ENCODE data around the gene SLC5A10. TPM values are rescaled to one million over a fixed set of nuclear protein-coding genes. Genes with fewer than 3 reads are reported as not detected.

SLC5A10 gene
- total and polyA plus RNA-seq, 7 experiments from 2014 or later, result 0.15 to 0.37 (median 0.17) TPM; not detected in 4

DNA sequence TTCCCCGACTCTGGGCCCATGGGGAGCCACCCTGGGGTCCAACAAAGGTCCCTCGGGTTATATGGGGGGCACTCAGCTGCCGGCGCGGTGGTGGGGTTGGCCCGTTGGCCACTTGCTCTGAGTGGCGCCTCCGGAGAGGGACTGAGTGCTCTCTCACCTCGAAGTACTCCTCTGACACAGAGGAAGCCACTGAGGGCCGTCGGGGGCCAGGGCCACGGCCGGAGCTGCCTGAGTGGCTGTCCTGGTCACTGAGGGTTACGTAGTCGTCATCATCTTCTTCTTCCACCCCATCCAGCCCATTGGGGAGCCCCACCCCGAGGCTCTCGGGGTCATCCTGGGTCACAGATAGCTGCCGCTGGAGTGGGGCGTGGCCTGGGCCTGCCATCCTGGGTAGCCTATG is 25.7 kb downstream of the SLC5A10 start:
- H3K27me3 Mint-ChIP-seq, result no peaks in the 10 kb centered on the region
- intact Hi-C loops (cut with micrococcal nuclease), result no loop called here
- H3K9me3 Mint-ChIP-seq, result no peaks in the 10 kb centered on the region
- no peaks in the 10 kb centered on the region for H3K9me3 ChIP-seq (ENCODE audit: control insufficient read depth in 2 of 3, low read length in 3 of 3)
- H3K4me3 ChIP-seq (ENCODE audit: low read length), result no peak overlapping the region
- H3K36me3 ChIP-seq (ENCODE audit: control insufficient read depth in 2 of 3, insufficient read depth in 3 of 3, low read length in 3 of 3), result peaks cover 0 to 35% (median 0%) of the 10 kb centered on the region in 3 experiments
- H3K36me3 Mint-ChIP-seq, result peaks cover 0 to 17% (median 0%) of the 10 kb centered on the region in 5 donors
- H3K27ac ChIP-seq (ENCODE audit: low read depth, low read length), result no peak overlapping the region
- H3K27me3 ChIP-seq (ENCODE audit: control insufficient read depth in 2 of 2, insufficient read depth in 2 of 2, low read length in 2 of 2), result no peaks in the 10 kb centered on the region
- H3K4me1 Mint-ChIP-seq, result peaks cover 0 to 4% (median 0%) of the 10 kb centered on the region in 7 donors
- H3K4me1 ChIP-seq (ENCODE audit: control insufficient read depth in 2 of 2, insufficient read depth in 2 of 2, low read length in 2 of 2), result no peaks in the 10 kb centered on the region
- no peak overlapping the region for H3K4me3 Mint-ChIP-seq
- H3K27ac Mint-ChIP-seq, result no peak overlapping the region
- no peak for DNase-seq
- ChIA-PET POLR2A (no interaction called here), CTCF (no interaction called here)
- ATAC-seq, result no peak

DNA sequence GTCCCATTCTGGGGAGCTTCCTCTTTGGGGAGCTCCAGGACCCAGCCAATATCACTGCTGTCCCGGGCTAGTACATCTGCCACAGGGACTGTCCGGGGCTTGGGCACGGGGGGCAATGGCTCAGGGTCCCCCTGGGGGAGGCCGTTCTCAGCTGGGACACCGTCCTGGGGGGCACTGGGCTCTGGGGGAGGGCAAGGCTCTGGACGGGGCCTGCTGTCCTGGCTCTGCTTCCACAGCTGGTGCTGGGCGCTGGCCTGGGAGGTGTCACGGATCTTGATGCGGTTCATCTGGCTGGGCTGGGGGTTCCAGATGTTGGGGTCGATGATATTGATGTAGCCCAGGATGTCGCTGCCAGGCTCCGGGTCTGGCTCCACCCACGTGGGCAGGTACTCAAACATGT is 26.1 kb downstream of the SLC5A10 start:
- H3K4me1 ChIP-seq (ENCODE audit: control insufficient read depth in 2 of 2, insufficient read depth in 2 of 2, low read length in 2 of 2), result no peaks in the 10 kb centered on the region
- H3K27ac ChIP-seq (ENCODE audit: low read depth, low read length), result no peak overlapping the region
- Mint-ChIP-seq H3K36me3 (peaks cover 0 to 17% (median 0%) of the 10 kb centered on the region in 5 donors), H3K9me3 (no peaks in the 10 kb centered on the region), H3K4me3 (no peak overlapping the region), H3K4me1 (peaks cover 0 to 4% (median 0%) of the 10 kb centered on the region in 7 donors), H3K27ac (no peak overlapping the region), H3K27me3 (no peaks in the 10 kb centered on the region)
- POLR2A ChIA-PET, result no interaction called here
- no peaks in the 10 kb centered on the region for H3K27me3 ChIP-seq (ENCODE audit: control insufficient read depth in 2 of 2, insufficient read depth in 2 of 2, low read length in 2 of 2)
- intact Hi-C loops (cut with micrococcal nuclease), result no loop called here
- no peak for ATAC-seq
- no peak for DNase-seq
- CTCF ChIA-PET, result no interaction called here
- no peak overlapping the region for H3K4me3 ChIP-seq (ENCODE audit: low read length)
- no peaks in the 10 kb centered on the region for H3K9me3 ChIP-seq (ENCODE audit: control insufficient read depth in 2 of 3, low read length in 3 of 3)
- H3K36me3 ChIP-seq (ENCODE audit: control insufficient read depth in 2 of 3, insufficient read depth in 3 of 3, low read length in 3 of 3), result peaks cover 0 to 35% (median 0%) of the 10 kb centered on the region in 3 experiments

DNA sequence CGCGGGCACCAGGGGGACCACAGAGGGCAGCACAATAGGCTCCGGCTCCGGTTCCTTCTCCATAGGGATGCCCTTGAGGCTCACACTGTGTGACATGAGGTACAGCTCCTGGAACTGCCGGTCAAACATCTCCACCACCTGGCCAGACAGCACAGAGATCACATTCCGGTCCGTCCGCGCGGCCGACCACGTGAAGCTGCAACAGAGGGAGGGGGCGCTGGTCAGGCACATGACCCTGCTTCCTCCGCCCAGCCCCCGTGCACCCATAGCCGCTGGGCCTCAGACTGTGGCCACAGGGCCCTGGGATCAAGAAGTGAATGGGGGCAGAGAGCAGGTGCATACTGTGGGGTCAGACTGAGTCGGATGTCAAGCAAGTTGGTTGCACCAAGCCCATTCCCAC is 26.7 kb downstream of the SLC5A10 start:
- CTCF ChIA-PET, result no interaction called here
- H3K36me3 ChIP-seq (ENCODE audit: control insufficient read depth in 2 of 3, insufficient read depth in 3 of 3, low read length in 3 of 3), result peaks cover 0 to 35% (median 0%) of the 10 kb centered on the region in 3 experiments
- POLR2A ChIA-PET, result no interaction called here
- Mint-ChIP-seq H3K4me3 (no peak overlapping the region), H3K36me3 (peaks cover 0 to 17% (median 0%) of the 10 kb centered on the region in 5 donors), H3K4me1 (peaks cover 0 to 4% (median 0%) of the 10 kb centered on the region in 7 donors), H3K27ac (no peak overlapping the region), H3K9me3 (no peaks in the 10 kb centered on the region), H3K27me3 (no peaks in the 10 kb centered on the region)
- H3K9me3 ChIP-seq (ENCODE audit: control insufficient read depth in 2 of 3, low read length in 3 of 3), result no peaks in the 10 kb centered on the region
- ATAC-seq (no peak), DNase-seq (no peak)
- H3K27me3 ChIP-seq (ENCODE audit: control insufficient read depth in 2 of 2, insufficient read depth in 2 of 2, low read length in 2 of 2), result no peaks in the 10 kb centered on the region
- intact Hi-C loops (cut with micrococcal nuclease), result no loop called here
- H3K4me3 ChIP-seq (ENCODE audit: low read length), result no peak overlapping the region
- H3K27ac ChIP-seq (ENCODE audit: low read depth, low read length), result no peak overlapping the region
- H3K4me1 ChIP-seq (ENCODE audit: control insufficient read depth in 2 of 2, insufficient read depth in 2 of 2, low read length in 2 of 2), result no peaks in the 10 kb centered on the region

DNA sequence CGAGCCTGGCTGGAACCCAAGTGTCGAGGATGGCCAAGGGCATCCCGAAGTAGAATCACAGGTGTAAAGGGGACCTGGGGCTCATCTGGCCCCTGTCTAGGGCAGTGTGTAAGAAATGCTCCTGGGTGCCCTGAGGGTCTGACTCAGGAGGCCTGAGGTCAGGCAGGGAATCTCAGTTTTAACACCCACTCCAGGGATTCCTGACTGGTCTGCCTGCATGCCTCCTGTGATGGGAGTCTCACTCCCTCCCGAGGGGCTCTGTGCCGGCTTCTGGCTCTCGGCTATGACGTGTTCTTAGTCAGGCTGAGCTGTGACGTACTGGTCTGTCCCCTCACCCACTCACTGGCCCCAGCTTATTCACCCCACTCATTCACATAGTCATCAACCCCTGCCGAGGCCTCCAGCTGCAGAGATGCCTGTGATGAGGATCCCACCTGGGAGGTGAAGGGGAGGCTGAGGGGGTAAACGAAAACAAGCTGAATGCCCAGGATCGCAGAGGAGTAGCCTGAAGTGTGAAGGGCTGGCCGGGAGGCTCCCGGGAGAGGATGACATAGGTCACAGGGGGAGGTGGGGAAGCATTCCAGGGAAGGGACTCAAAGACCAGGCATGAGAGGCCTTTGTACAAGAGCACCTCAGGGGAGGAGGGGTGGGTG is 28.8 kb downstream of the SLC5A10 start:
- H3K36me3 ChIP-seq (ENCODE audit: control insufficient read depth in 2 of 3, insufficient read depth in 3 of 3, low read length in 3 of 3), result peaks cover 0 to 37% (median 0%) of the 10 kb centered on the region in 3 experiments
- DNase-seq (no peak), ATAC-seq (no peak)
- no peaks in the 10 kb centered on the region for H3K4me1 ChIP-seq (ENCODE audit: control insufficient read depth in 2 of 2, insufficient read depth in 2 of 2, low read length in 2 of 2)
- ChIA-PET CTCF (no interaction called here), POLR2A (interaction anchor here (0.7 kb wide), 1 partner anchor 41 kb away, joined by 3 read pairs; no protein-coding TSS in a partner anchor)
- no peaks in the 10 kb centered on the region for H3K27me3 ChIP-seq (ENCODE audit: control insufficient read depth in 2 of 2, insufficient read depth in 2 of 2, low read length in 2 of 2)
- H3K27ac ChIP-seq (ENCODE audit: low read depth, low read length), result no peak overlapping the region
- Mint-ChIP-seq H3K27ac (peak overlapping the region in 2 of 9 donors; percentile 2 to 29), H3K4me3 (no peak overlapping the region), H3K27me3 (no peaks in the 10 kb centered on the region), H3K9me3 (no peaks in the 10 kb centered on the region), H3K4me1 (peaks cover 0 to 4% (median 0%) of the 10 kb centered on the region in 7 donors), H3K36me3 (peaks cover 0 to 17% (median 0%) of the 10 kb centered on the region in 5 donors)
- H3K4me3 ChIP-seq (ENCODE audit: low read length), result no peak overlapping the region
- H3K9me3 ChIP-seq (ENCODE audit: control insufficient read depth in 2 of 3, low read length in 3 of 3), result no peaks in the 10 kb centered on the region
- intact Hi-C loops (cut with micrococcal nuclease), result no loop called here

DNA sequence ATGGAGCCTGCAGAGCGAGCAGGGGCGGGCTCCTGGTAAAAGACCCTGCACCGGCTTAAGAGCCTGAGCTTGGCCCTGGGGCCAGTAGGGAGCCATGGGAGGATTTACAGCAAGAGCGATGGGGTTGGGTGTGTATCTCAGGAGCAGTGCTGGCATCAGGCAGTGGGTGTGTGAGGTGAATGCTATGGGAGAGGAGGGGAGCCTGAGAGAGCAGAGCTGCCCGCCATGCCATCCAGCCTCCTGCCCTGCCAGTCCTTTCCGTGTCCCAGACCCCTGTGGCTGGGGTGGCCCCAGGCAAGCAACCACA is 29.3 kb downstream of the SLC5A10 start:
- peak overlapping the region in 2 of 9 donors; percentile 2 to 29 for H3K27ac Mint-ChIP-seq
- no peak for ATAC-seq
- Histone ChIP-seq H3K4me1 (ENCODE audit: control insufficient read depth in 2 of 2, insufficient read depth in 2 of 2, low read length in 2 of 2) (no peaks in the 10 kb centered on the region), H3K36me3 (ENCODE audit: control insufficient read depth in 2 of 3, insufficient read depth in 3 of 3, low read length in 3 of 3) (peaks cover 0 to 37% (median 0%) of the 10 kb centered on the region in 3 experiments), H3K27me3 (ENCODE audit: control insufficient read depth in 2 of 2, insufficient read depth in 2 of 2, low read length in 2 of 2) (no peaks in the 10 kb centered on the region), H3K9me3 (ENCODE audit: control insufficient read depth in 2 of 3, low read length in 3 of 3) (no peaks in the 10 kb centered on the region), H3K4me3 (ENCODE audit: low read length) (no peak overlapping the region), H3K27ac (ENCODE audit: low read depth, low read length) (no peak overlapping the region)
- H3K4me1 Mint-ChIP-seq, result peaks cover 0 to 4% (median 0%) of the 10 kb centered on the region in 7 donors
- no peak for DNase-seq
- POLR2A ChIA-PET, result interaction anchor here (0.7 kb wide), 1 partner anchor 41 kb away, joined by 3 read pairs; no protein-coding TSS in a partner anchor
- intact Hi-C loops (cut with micrococcal nuclease), result no loop called here
- H3K9me3 Mint-ChIP-seq, result no peaks in the 10 kb centered on the region
- peaks cover 0 to 22% (median 0%) of the 10 kb centered on the region in 5 donors for H3K36me3 Mint-ChIP-seq
- CTCF ChIA-PET, result no interaction called here
- H3K27me3 Mint-ChIP-seq, result no peaks in the 10 kb centered on the region
- no peak overlapping the region for H3K4me3 Mint-ChIP-seq

DNA sequence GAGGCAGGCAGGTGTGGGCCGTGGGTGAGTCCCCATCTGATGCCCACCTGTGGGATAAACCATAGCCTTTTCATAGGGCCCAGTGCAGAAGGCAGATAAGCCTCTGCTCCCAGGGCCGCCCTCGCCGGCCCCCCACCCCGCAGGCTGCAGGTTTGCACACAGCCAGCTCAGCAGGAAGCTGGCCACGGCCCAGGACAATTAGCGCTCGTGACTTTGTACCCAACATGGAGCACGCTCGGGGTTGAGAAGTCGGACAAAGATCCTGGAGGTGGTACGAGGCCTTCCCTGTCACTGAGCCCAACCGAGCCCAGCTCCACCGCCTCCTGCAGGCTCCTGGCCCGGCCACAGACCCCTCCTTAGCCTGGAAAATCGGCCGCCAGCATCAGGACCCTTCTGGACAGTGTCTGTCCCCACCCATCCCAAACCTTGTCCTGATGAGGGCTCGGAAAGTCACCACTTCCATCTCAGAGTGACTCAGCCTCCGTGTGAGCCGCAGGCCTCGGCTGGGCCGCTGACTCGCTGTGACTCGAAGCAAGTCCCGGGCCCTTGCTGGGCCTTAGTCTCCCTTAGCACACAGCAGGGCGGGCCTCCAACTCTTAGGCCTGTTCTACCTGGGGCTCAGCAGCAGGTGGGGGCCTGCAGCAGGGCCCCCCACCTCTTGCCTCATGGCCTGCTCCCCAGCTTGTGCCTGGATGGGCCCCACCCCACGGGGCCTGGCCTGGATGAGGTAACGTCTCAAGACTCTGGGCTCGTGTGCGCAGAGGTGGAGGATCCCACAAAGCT is 29.9 kb downstream of the SLC5A10 start:
- intact Hi-C loops (cut with micrococcal nuclease), result no loop called here
- Mint-ChIP-seq H3K9me3 (no peaks in the 10 kb centered on the region), H3K36me3 (peaks cover 0 to 19% (median 0%) of the 10 kb centered on the region in 5 donors), H3K27me3 (no peaks in the 10 kb centered on the region), H3K4me1 (peaks cover 0 to 4% (median 0%) of the 10 kb centered on the region in 7 donors), H3K27ac (no peak overlapping the region), H3K4me3 (no peak overlapping the region)
- no peak for DNase-seq
- H3K4me1 ChIP-seq (ENCODE audit: control insufficient read depth in 2 of 2, insufficient read depth in 2 of 2, low read length in 2 of 2), result no peaks in the 10 kb centered on the region
- POLR2A ChIA-PET, result interaction anchor here (0.7 kb wide), 1 partner anchor 40 kb away, joined by 3 read pairs; no protein-coding TSS in a partner anchor
- H3K4me3 ChIP-seq (ENCODE audit: low read length), result no peak overlapping the region
- H3K27me3 ChIP-seq (ENCODE audit: control insufficient read depth in 2 of 2, insufficient read depth in 2 of 2, low read length in 2 of 2), result no peaks in the 10 kb centered on the region
- ATAC-seq, result no peak
- H3K27ac ChIP-seq (ENCODE audit: low read depth, low read length), result no peak overlapping the region
- H3K9me3 ChIP-seq (ENCODE audit: control insufficient read depth in 2 of 3, low read length in 3 of 3), result no peaks in the 10 kb centered on the region
- CTCF ChIA-PET, result no interaction called here
- H3K36me3 ChIP-seq (ENCODE audit: control insufficient read depth in 2 of 3, insufficient read depth in 3 of 3, low read length in 3 of 3), result peaks cover 0 to 34% (median 0%) of the 10 kb centered on the region in 3 experiments
